Gastrocnemius medialis (tissue), 4 donors: ENCODE data around the gene ABCA6. TPM values are rescaled to one million over a fixed set of nuclear protein-coding genes. Genes with fewer than 3 reads are reported as not detected.

Experiments used
- ATAC-seq, 2 donors: fragments of 150-250 bp; one replicate each; pipeline ENCODE4 v1.9.1; 2016
- DNase-seq, 2 donors: peaks; one replicate each; pipeline ENCODE4 v3.0.0-alpha.2; 2019
- H3K27ac ChIP-seq, 4 donors: fragments of 200-600 bp; sonication (generic); 1 replicate in 1 of 4; 2 replicates in 3 of 4; pipeline ENCODE4 v1.5.1; 2016 to 2018; ENCODE audit warnings: mild to moderate bottlenecking in 2 of 4, moderate library complexity in 1 of 4
- H3K27me3 ChIP-seq, 3 donors: fragments of 200-600 bp; sonication (generic) in 2 of 3; 1 replicate in 1 of 3; 2 replicates in 2 of 3; pipeline versions ENCODE4 v1.5.1 to v1.6.0; 2016 to 2019; ENCODE audit warnings: mild to moderate bottlenecking in 1 of 3, moderate library complexity in 1 of 3
- H3K36me3 ChIP-seq, 2 donors: fragments of 200-600 bp; sonication (generic) in 1 of 2; one replicate each; pipeline ENCODE4 v1.5.1; 2017 to 2018
- H3K4me1 ChIP-seq, 2 donors: fragments of 200-600 bp; sonication (generic) in 1 of 2; one replicate each; pipeline ENCODE4 v1.5.1; 2016 to 2017; ENCODE audit warnings: mild to moderate bottlenecking in 2 of 2
- H3K4me3 ChIP-seq, 4 donors: fragments of 200-600 bp; sonication (generic) in 3 of 4; 1 replicate in 1 of 4; 2 replicates in 3 of 4; pipeline ENCODE4 v1.5.1; 2016 to 2019; ENCODE audit warnings: mild to moderate bottlenecking in 2 of 4
- H3K9me3 ChIP-seq, 3 donors: fragments of 200-600 bp; sonication (generic) in 2 of 3; 1 replicate in 1 of 3; 2 replicates in 2 of 3; pipeline ENCODE4 v1.5.1; 2016 to 2019
- POLR2A ChIP-seq, 2 donors: fragments of 450-650 bp; IDR thresholded peaks; one replicate each; pipeline ENCODE4 v1.6.1; 2017; ENCODE audit warnings: antibody characterized with exemption in 2 of 2, mild to moderate bottlenecking in 2 of 2, moderate library complexity in 2 of 2
- in situ Hi-C, 4 donors: fragments of 200-750 bp; cut with MboI; loops; one replicate each; pipeline versions ENCODE4 v1.15.0 to v1.8.0; 2017; ENCODE audit warnings: low sequenced_read_pairs in 4 of 4
- intact Hi-C: fragments of 100-400 bp; cut with DNase I; formaldehyde crosslinking; loops from one replicate; pipeline ENCODE4 v1.15.1; 2023; ENCODE audit warnings: low total_unique reads
- total RNA-seq, 4 donors: library from RNA; depleted of rRNA; stranded (reverse); fragments of >200 nt; gene quantifications; one replicate each; pipeline versions ENCODE4 v1.1.0 to v1.2.3, GENCODE V29; 2016
- TF ChIP-seq, protein P1 (sequence below), 5 experiments: fragments of 450-650 bp in 3 of 5; fragments of 200-600 bp in 2 of 5; sonication (generic) in 2 of 5; IDR thresholded peaks in 4 of 5; conservative IDR thresholded peaks in 1 of 5; 1 replicate in 4 of 5; 2 replicates in 1 of 5; pipeline ENCODE4 v1.5.1; 2016 to 2019; ENCODE audit warnings: antibody characterized with exemption in 5 of 5, mild to moderate bottlenecking in 3 of 5, moderate library complexity in 3 of 5

ABCA6 gene
- total RNA-seq, 4 donors from 2014 or later, result 12.8 to 82.3 (median 15.7) TPM

DNA sequence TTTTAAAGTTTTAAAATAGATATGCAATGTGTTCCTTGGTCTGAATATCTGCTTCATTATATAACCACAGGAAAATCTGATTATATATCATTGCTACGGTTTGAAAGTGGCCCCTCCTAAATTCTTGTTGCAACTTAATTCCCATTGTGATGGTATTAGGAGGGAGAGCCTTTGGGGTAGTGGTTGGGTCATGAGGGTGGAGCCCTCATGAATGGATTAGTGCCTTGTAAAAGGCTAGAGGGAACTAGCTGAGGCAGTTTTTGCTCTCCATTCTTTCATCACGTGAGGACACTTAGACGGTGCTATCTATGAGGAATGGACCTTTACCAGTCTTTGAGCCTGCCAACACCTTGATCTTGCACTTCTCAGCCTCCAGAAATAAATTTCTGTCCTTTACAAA lies 7.6 kb downstream of the ABCA6 start:
- Histone ChIP-seq H3K27ac (no peak overlapping the region), H3K9me3 (no peaks in the 10 kb centered on the region), H3K4me3 (no peak overlapping the region), H3K36me3 (peaks cover 3 to 90% of the 10 kb centered on the region in 2 donors), H3K4me1 (no peaks in the 10 kb centered on the region), H3K27me3 (no peaks in the 10 kb centered on the region)
- in situ Hi-C loops (no loop called here), intact Hi-C loops (no loop called here)
- TF ChIP-seq POLR2A (IDR thresholded peaks at IDR 0.05), result no peak
- TF ChIP-seq, protein P1, sequence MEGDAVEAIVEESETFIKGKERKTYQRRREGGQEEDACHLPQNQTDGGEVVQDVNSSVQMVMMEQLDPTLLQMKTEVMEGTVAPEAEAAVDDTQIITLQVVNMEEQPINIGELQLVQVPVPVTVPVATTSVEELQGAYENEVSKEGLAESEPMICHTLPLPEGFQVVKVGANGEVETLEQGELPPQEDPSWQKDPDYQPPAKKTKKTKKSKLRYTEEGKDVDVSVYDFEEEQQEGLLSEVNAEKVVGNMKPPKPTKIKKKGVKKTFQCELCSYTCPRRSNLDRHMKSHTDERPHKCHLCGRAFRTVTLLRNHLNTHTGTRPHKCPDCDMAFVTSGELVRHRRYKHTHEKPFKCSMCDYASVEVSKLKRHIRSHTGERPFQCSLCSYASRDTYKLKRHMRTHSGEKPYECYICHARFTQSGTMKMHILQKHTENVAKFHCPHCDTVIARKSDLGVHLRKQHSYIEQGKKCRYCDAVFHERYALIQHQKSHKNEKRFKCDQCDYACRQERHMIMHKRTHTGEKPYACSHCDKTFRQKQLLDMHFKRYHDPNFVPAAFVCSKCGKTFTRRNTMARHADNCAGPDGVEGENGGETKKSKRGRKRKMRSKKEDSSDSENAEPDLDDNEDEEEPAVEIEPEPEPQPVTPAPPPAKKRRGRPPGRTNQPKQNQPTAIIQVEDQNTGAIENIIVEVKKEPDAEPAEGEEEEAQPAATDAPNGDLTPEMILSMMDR (IDR thresholded peaks at IDR 0.05 in 4 of 5, conservative IDR thresholded peaks at IDR 0.05 in 1 of 5), result no peak
- DNase-seq, result no peak
- ATAC-seq, result no peak

DNA sequence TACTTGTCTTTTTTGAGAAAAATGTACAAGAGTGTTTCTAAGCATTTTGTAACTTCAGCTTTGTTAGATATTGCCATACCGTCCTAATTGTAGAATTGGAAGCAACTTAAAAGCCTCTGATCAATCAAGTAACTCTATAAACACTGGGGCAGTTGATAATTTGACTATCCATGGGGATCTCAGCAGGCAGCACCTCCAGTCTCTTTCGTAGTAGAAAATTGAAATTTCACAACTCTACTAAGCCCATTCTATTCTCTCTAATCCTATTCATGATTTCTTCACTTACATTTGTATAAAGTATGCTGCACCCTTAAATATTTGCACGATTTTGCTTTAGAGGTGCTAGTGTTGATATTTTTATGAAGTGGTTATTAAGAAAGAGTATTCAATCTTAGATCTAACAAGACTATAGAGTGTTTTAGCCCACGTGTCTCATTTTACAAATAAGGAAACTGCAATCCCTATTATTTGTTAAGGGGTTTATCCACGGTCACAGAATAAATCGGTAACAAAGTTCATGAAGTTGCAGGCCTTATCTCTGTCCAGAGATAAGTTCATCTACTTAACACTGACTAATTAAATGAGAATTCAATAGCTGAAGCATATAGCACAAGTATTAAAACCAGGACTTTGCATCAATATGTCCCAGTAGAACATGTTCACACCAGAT lies 10.9 kb downstream of the ABCA6 start:
- ATAC-seq (no peak), DNase-seq (no peak)
- Histone ChIP-seq H3K4me1 (no peaks in the 10 kb centered on the region), H3K27ac (no peak overlapping the region), H3K9me3 (no peaks in the 10 kb centered on the region), H3K36me3 (peaks cover 3 to 96% of the 10 kb centered on the region in 2 donors), H3K27me3 (no peaks in the 10 kb centered on the region), H3K4me3 (no peak overlapping the region)
- in situ Hi-C loops (no loop called here), intact Hi-C loops (no loop called here)
- TF ChIP-seq POLR2A (IDR thresholded peaks at IDR 0.05), result no peak
- TF ChIP-seq, protein P1 (IDR thresholded peaks at IDR 0.05 in 4 of 5, conservative IDR thresholded peaks at IDR 0.05 in 1 of 5), result no peak

DNA sequence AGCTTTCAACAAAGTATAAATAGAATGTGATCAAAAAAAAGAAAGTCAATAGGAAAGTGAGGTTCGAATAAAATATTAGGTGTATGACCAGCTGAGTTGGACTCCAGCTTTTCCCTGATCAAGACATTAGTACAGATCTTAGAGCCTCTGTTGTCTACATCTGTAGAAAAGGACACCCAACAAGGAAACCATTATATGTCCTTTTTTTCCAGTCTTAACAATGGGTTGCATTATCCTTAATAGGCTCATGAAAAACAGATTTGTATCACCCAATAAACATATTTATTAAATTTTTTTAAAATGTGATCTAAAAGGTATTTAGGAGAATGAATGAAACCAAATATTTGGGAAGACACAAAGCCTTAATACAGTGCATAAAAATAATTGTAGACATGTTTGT lies 18.1 kb downstream of the ABCA6 start:
- in situ Hi-C loops (no loop called here), intact Hi-C loops (no loop called here)
- Histone ChIP-seq H3K27ac (no peak overlapping the region), H3K4me1 (peaks cover 4 to 9% of the 10 kb centered on the region in 2 donors), H3K36me3 (peaks cover 0 to 64% of the 10 kb centered on the region in 2 donors), H3K4me3 (no peak overlapping the region), H3K27me3 (no peaks in the 10 kb centered on the region), H3K9me3 (no peaks in the 10 kb centered on the region)
- DNase-seq (no peak), ATAC-seq (no peak)
- TF ChIP-seq, protein P1 (IDR thresholded peaks at IDR 0.05 in 4 of 5, conservative IDR thresholded peaks at IDR 0.05 in 1 of 5), result no peak
- TF ChIP-seq POLR2A (IDR thresholded peaks at IDR 0.05), result no peak

DNA sequence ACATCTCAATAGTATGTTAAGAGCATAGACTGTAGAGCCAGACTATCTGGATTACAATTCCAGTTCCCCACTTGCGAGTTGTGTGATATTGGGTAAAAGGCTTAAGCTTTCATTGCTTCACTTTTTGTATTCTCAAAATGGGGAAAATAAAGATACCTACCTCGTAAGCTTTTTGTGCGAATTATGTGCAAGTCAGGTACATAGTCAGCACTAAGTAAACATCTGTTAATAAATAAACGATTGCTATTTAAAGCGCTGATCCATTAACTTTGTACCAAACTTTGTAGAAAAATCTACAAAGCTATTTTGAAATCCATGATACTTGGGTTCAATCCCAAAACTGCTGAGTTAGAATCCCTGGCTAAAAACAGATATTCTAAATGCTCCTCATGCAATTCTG lies 19.6 kb downstream of the ABCA6 start:
- Histone ChIP-seq H3K4me3 (no peak overlapping the region), H3K36me3 (peaks cover 0 to 50% of the 10 kb centered on the region in 2 donors), H3K27ac (no peak overlapping the region), H3K4me1 (peaks cover 15 to 22% of the 10 kb centered on the region in 2 donors), H3K9me3 (no peaks in the 10 kb centered on the region), H3K27me3 (no peaks in the 10 kb centered on the region)
- in situ Hi-C loops, result no loop called here
- ATAC-seq, result no peak
- intact Hi-C loops, result no loop called here
- TF ChIP-seq POLR2A (IDR thresholded peaks at IDR 0.05), result no peak
- TF ChIP-seq, protein P1 (IDR thresholded peaks at IDR 0.05 in 4 of 5, conservative IDR thresholded peaks at IDR 0.05 in 1 of 5), result no peak
- no peak for DNase-seq
